GM19467 (cell line): Measurements from ENCODE around the gene TCIRG1.

Source experiments
- ATAC-seq: cut with Tn5 transposase; IDR thresholded peaks from one replicate; pipeline ENCODE4 v1.9.1; 2021; ENCODE audit warnings: mild to moderate bottlenecking, moderate library complexity; ENCODE audit not compliant: unreplicated experiment

The TCIRG1 gene

DNA sequence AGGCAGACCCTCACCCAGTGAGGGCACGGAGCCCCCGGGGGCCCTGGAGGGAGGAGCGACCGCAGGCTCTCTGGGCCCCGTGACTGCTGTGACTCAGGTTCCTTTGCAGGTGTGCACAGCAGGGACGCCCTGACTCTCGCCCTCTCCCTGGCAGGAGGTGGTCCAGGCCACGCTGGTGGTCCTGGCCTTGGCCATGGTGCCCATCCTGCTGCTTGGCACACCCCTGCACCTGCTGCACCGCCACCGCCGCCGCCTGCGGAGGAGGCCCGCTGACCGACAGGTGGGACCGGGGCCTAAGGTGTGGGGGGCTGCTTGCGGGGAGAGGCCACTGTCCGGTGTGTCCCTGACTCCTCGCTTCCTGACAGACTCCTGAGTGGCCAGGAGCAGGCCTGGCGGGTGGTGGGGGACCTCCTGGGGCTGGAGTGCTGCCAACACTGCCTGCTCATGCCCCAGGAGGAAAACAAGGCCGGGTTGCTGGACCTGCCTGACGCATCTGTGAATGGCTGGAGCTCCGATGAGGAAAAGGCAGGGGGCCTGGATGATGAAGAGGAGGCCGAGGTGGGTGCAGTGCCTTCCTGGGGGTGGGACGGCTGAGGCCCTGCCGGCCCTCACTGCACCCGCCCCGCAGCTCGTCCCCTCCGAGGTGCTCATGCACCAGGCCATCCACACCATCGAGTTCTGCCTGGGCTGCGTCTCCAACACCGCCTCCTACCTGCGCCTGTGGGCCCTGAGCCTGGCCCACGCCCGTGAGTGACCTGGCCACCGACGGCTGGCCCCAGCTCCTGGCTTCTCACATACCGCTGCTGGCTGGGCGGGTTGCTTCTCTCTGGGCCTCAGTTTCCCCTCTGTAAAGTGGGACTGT, 10.9 kb downstream of the TCIRG1 start:
- no peak for ATAC-seq

DNA sequence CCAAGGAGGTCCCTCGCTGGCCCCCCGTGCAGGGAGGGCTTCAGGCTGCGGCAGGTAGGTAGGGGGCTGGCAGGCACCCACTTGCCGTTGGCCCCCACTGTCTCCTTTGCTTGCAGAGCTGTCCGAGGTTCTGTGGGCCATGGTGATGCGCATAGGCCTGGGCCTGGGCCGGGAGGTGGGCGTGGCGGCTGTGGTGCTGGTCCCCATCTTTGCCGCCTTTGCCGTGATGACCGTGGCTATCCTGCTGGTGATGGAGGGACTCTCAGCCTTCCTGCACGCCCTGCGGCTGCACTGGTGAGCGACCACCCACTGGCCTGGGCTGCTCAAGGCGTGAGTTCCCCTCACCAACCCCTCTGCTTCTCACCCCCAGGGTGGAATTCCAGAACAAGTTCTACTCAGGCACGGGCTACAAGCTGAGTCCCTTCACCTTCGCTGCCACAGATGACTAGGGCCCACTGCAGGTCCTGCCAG, 11.6 kb downstream of the TCIRG1 start:
- ATAC-seq: no peak

DNA sequence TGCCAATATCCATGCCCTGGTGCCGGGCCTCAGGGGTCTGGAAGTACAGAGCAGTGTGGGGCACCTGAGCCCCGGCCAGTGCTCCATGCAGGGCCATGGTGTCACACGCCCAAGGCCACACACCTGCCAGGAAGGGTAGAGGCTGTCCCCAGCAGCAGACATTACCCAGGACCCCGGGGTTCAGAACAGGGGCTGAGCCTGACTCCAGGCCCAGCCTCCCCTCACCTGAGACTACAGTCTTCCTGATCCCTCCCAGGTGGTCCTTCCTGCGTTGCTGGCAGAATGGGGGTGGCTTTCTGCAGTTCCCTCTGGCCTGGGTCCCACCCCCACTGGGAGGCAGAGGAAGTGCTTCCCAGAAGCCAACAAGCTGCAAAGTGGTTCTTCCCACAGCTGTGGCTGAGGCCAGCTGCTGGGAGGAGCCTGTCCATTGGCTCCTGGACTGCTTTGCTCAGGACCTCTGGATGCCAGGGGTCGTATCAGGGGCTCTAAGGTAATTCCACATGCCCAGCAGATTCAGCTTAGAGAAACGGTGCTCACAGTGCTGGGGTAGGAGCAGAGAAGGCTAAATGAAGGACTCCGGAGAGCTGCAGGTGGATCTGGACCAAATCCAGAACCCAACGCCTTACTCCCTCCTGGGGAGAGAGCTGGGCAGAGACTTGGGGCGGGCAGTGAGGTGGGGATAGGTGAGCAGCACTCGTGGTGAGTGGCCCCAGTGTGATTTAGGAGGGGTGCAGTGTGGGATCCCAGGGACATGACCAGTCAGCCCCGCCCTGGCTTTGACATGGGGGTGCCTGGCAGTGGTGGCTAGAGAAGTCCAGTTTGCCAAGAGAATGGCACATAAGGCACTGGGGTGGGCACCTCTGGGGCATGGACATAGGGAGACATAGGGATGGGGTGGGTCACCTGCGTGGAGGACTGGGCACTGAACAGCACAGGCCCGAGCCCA, 12.6 kb downstream of the TCIRG1 start:
- no peak for ATAC-seq

DNA sequence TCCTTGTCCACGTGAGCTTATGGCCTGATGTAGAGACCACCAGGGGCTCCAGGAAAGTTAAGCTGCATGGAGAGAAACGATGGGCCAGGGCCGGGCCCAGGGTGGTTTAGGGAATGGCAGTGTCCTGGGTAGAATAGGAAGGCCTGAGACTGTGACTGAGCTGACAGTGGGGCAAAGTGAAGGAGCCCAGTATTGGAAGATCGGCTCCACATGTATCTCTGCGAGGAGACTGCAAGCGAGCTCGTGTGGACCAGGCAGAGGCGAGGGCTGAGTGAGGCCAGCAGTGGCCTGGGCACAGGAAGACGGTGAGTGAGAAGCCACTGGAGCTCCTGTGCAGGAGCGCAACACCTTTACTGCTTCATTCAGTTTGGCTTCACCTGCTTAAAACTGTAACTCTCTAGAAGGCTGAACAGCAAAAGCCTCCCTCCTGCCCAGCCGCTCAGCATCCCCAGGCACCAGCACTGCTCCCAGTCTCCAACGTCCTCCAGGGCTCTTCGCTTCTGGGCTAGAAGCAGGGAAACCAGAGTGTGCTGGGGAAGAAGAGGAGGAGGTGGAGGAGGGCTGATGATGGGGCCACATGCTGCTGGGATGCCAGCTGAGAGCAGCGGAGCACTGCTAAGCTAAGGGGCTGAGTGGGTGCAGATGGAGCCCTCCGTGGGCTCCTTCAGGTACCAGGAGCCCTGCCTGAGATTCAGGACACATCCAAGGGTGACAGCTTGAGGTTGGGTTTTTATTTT, 13.5 kb downstream of the TCIRG1 start:
- no peak for ATAC-seq

DNA sequence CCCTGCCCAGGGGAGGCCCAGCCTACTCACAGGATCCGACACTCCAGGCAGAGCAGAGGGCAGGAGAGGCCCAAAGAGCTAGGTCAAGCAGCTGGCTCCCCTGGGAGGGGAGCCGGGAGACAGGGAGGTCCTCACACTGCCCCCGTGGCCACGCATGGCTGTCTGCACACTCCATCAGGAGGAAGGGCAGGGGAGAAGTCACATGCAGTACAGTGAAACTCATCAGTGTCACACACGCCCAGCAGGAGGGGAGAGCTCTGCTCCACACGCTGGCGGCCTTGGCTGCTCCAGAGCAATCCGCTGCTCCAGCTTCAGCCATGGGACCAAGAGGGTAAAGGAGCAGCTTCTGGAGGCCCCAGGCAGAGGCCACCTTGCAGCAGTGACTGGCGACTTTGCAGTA, 14.3 kb downstream of the TCIRG1 start:
- no peak for ATAC-seq

DNA sequence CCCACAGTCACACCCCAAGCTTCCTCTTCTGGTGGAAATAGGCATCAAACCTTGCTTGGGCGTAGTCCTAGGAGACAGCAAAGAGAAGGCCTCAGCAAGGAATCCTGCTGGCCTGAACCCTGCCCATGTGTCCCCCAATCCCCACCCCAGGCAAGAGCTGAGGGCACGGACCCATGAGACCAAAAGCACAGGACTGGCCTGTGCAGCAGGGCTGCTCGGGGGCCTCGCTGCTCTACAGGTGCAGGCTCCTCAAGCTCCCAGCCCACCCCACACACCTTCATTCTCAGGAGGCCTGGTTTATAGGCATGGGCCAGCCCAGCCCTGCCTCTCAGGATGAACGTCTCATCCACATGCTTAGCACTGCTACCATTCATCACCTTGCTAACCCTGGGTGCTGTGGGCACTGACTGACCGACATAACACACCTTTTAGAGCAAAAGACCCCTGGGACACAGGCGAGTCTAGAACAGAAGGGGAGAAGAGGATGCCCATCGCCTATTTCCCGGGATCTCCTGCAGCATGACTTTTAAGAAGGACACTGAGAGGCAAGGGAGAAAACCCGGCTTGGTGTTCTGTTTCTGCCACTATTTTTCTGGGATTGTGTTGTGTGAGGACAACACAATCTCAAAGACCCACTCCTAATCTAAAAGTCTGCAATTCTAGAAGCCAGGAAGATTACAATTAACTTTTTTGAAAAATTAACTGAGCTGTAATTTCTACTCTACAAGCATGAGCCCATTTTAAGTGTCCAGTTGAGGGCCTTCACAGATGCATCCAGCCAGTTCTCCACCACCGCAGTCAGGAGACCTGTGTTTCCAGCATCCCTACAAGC, 15.4 kb downstream of the TCIRG1 start:
- no peak for ATAC-seq

DNA sequence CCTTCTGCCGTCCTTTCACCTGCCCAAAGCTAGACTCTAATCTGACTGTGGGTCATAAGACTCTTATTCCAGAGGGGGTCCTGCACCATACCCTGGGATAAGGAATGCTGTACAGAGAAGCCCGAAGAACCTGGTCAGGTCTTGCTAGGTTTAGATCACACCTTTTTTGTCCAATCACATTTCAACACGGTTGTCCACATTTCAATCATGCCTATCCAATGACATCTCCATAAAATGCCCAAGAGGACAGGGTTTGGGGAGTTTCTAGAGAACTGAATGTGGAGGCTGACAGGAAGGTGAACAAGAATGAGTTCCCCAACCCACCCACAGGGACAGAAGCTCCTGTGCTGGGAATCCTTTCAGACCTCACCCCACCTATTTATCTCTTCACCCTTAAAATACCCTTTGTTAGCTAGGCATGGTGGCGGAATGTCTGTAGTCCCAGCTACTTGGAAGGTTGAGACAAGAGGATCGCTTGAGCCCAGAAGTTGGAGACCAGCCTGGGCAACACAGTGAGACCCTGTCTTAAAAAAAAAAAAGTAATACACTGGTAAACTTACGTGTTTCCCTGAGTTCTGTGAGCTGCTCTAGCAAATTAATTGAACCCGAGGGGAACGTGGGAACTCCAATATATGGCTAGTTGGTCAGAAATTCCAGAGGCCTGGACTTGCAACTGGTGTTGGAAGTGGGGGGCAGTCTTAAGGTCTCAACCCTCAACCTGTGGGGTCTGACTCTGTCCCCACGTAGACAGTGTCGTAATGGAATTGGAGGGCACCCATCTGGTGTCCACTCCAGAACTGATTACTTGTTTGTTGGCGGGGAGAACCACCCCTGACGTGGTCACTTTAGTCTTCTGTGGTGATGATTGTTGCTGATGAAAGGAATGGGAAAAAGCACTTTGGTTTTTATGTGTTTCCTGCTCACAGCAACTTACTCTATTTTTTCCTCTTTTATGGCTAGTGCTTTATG, 17.8 kb downstream of the TCIRG1 start:
- no peak for ATAC-seq

DNA sequence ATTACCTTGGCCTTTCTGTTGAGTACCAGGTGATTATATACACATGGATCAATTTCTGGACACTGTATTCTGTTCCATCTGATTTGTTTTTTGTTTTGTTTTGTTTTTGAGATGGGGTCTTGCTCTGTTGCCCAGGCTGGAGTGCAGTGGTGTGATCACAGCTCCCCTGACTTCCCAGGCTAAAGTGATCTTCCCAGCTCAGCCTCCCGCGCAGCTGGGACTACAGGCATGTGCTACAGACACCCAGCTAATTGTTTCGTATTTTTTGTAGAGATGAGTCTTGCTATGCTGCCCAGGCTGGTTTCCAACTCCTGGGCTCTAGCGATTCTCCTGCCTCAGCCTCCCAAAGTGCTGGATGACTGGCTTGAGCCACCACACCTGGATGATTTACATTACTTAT, 19.0 kb downstream of the TCIRG1 start:
- ATAC-seq: no peak

DNA sequence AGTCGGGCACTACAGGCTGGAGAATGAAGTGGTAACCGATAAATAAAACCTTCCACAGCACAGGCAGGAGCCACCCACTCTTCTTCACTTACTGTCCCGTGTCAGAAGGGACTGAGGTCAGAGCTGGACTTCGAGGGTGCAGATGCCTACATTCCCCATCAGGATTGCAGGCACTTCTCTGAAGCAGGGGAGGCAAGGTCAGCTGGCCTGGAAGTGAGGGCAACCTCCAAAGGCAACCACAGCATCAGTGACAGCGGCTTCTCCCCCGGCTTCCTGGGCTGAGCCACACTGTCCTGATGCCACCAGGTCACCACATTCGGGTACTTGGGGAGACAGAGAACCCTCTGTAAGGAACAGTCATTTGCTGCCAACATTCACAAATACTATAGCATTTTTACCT, 22.7 kb downstream of the TCIRG1 start:
- ATAC-seq: no peak

DNA sequence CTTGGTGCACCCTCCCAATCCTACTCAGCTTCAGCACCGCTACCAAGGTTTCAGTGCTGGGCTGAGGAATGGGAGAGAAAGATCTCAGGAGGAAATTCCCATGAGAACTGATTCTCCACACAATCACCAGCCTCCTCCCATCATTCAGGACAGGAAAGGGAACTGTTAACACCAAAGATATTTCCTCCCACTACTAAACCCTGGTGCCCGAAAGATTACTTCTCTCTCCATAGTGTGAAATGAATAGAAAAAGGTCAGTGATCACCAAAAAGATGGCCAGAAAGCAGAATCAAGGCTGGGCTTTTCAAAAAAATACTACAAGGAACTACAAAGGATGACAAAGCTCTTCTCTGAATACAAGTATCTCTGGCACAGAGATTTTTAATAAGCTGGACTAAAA, 26.1 kb downstream of the TCIRG1 start:
- ATAC-seq: no peak

DNA sequence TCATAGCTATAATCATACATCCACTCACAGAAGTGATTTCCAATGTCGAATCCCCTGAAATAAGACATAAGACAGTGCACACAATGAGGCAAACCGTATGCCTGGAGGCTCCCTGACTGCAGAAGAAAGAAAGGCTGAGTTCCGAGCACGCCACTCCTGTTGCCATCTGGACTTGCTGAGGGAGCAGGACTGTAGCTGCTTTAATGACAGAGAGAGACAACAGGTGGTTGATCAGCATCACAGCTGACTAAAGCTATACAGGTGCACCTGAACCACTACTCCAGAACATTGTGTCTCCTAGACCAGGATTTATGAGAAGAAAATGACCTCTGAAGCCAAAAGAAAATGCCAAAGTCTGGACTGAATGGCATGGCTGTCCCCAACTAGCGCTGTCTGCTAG, 27.0 kb downstream of the TCIRG1 start:
- ATAC-seq: no peak

DNA sequence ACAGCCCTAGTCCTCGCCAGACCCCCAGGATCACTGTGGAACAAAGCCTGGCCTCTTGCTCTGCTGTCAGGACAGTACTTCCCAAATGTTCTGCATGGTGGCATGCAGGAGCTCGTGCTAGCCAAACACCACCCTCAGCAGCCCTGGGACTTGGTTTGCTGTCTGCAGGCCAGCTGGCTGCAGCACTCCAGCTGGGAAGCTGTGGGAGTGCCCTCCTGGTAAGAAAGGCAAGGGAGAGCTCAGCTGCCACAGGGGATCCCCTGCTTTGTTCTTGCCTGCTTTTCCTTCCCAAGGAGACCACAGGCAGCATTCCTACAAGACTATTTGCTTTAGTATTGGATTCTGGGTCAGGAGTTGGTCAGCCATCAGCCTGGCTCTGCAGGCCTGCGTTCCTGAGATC, 27.9 kb downstream of the TCIRG1 start:
- no peak for ATAC-seq

DNA sequence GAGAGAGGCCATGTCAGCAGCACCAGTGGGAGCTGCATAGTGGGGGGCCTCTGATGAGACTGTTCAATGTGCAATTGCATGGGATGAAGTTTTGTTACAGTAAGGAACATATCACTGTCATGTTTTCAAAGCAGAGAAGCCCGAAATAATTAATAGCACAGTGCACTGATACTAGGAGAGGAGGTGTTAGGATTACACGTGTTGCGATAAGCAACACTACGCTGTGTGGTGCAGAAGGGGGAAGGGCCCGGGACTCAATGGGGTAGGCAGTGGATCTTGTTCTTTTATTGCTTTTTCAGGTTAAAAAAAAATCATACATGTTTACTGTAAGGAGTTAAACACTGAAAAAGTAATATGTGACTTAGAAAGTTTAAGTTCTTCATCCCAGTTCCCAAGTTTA, 29.2 kb downstream of the TCIRG1 start:
- ATAC-seq: no peak

DNA sequence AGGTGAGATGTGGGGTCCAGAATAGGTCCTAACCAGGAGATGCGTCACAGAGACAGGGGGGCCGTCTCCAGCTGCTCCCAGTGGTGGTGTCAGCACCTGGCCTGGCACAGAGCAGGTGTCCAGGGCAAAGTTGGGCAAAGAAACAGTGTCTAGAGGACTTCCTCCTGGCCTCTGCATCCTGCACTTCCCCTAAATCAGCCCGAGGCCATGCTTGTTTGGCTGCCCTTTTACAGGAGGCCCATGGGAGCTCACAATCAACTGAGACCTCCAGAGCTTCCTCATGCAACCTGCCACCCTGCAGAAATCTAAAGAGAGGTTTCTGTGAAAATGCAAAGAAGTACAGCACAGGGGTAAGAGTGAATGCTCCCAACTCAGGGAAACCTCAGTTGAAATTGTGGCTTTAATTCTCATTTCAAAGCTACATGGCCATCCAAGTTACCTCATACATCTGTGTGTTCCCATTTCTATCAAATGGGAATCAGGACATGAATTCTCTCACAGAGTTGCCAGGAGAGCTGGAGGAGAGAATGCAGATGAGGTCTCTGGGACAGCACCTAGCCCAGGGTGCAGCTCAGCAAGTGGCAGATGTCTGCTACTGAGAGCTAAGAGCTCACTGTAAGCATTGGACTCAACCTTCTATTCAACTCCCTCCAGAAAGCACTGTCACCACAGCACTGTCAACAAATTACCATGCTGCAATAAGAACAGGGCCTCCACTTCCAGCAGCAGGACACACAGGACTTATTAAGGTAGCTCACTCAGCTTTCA, 32.6 kb downstream of the TCIRG1 start:
- no peak for ATAC-seq

DNA sequence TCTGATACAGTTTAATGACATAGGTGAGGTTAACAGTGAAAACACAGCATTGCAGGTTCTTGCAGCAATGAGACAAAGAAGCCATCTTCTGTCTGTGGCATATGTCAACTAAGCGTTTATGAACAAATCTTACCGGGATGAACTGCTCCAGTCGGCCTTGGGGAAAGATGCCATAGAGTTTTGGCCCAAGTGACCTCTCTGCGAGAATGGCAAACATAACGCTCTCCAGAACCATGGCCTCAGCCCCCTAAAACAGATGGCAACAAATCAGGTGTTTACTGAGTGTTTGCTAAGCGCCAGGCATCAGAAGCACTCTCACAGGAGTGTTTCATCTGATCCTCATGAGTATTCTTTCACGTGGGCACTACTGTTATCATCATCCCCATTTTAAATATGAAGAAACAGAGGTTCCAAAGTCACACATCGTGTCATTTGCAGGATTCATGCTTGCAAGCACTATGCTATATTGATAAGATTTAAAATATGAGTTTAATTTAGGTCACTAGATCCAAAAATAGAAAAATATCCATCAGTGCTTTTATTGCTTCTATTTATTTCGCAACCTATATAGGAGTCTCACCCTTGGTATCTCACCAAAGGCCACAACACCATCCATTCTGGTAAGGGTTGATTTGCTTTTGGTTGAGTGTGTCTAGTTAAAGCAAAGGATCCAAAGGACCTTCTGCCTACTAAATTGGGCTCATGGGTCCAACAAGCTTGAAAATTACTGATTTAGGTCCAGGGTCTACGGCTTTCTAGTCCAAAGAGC, 35.9 kb downstream of the TCIRG1 start:
- no peak for ATAC-seq

DNA sequence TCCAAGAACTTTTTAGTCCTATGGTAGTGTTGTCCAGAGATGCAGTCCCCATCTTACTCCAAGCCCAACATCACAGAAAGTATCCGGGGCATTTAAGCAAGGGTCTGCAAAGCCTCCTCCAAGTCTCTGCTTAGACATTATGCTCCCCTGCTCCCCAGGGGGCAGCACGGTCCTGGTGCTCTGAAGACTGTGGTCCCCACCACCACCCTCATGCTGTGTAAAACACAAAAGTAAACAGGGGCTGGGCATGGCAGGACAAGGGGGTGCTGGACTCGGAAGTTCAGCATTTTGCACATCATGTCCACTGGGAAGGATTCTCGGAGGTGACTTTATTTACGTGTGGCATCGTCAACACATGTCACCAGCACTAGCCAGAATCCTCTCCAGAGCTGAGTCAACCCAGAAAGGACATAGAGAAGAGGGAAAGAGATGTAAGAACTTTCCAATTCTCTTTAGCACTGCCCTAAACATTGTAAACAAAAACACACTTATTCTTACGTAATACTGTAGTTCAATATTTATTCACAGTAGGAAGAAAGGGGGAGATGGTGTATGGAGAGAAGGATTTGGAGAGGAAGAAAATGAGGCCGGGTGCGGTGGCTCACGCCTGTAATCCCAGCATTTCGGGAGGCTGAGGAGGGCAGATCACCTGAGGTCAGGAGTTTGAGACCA, 37.7 kb downstream of the TCIRG1 start:
- no peak for ATAC-seq
